HCT116 (cell line): ENCODE data around the gene NR6A1.

Experiments
- EZH2 ChIP-seq: fragments of 200-600 bp; sonication (generic); IDR thresholded peaks from 2 replicates; pipeline ENCODE4 v1.6.1; 2017; ENCODE audit warnings: antibody characterized with exemption, mixed run types
- POLR2A ChIP-seq: IDR thresholded peaks from 2 replicates; pipeline ENCODE4 v1.7.0; 2011; ENCODE audit warnings: borderline replicate concordance; ENCODE audit not compliant: insufficient read depth, insufficient read length; ENCODE audit errors: extremely low read depth
- POLR2AphosphoS5 ChIP-seq: IDR thresholded peaks from 2 replicates; pipeline ENCODE4 v1.6.1; 2011; ENCODE audit warnings: mild to moderate bottlenecking, low read depth, low read length, moderate library complexity
- YY1 ChIP-seq: IDR thresholded peaks from 2 replicates; pipeline ENCODE4 v1.6.1; 2011; ENCODE audit warnings: low read length, low read depth, moderate library complexity, mild to moderate bottlenecking; ENCODE audit not compliant: insufficient replicate concordance; ENCODE audit errors: extremely low read depth
- TF ChIP-seq, protein P1 (sequence below), 3 experiments: fragments of 200-600 bp in 1 of 3; sonication (generic) in 1 of 3; IDR thresholded peaks in 2 of 3; conservative IDR thresholded peaks in 1 of 3; 2 replicates each; pipeline ENCODE4 v1.5.1; 2012 to 2017; ENCODE audit warnings: low read depth in 2 of 3, low read length in 2 of 3, antibody characterized with exemption in 1 of 3, borderline replicate concordance in 1 of 3, control low read depth in 1 of 3, mild to moderate bottlenecking in 1 of 3, mixed read lengths in 1 of 3, mixed run types in 1 of 3, moderate library complexity in 1 of 3; ENCODE audit not compliant: insufficient read depth in 1 of 3
- TF ChIP-seq, protein P2 (sequence below): IDR thresholded peaks from 2 replicates; pipeline ENCODE4 v1.6.1; 2012

DNA sequence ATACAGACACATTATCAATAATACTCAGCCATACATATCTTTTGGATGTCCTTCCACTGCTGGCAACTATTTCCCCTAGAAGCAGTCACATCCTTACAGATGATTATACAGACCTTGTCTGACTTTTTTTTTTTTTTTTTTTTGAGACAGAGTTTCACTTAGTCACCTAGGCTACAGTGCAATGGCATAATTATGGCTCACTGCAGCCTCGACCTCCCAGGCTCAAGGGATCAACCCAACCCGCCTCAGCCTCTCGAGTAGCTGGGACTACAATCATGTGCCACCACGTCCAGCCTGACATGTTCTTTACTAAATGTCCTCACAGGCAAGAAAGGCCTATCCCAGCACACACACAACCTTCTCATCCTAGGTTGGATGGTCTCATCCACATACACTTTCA, 24.0 kb downstream of the NR6A1 start:
- TF ChIP-seq, protein P1, sequence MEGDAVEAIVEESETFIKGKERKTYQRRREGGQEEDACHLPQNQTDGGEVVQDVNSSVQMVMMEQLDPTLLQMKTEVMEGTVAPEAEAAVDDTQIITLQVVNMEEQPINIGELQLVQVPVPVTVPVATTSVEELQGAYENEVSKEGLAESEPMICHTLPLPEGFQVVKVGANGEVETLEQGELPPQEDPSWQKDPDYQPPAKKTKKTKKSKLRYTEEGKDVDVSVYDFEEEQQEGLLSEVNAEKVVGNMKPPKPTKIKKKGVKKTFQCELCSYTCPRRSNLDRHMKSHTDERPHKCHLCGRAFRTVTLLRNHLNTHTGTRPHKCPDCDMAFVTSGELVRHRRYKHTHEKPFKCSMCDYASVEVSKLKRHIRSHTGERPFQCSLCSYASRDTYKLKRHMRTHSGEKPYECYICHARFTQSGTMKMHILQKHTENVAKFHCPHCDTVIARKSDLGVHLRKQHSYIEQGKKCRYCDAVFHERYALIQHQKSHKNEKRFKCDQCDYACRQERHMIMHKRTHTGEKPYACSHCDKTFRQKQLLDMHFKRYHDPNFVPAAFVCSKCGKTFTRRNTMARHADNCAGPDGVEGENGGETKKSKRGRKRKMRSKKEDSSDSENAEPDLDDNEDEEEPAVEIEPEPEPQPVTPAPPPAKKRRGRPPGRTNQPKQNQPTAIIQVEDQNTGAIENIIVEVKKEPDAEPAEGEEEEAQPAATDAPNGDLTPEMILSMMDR (IDR thresholded peaks at IDR 0.05 in 2 of 3, conservative IDR thresholded peaks at IDR 0.05 in 1 of 3; ENCODE audit: borderline replicate concordance in 1 of 3, insufficient read depth in 1 of 3, low read depth in 2 of 3, low read length in 2 of 3), result no peak
- TF ChIP-seq, protein P2, sequence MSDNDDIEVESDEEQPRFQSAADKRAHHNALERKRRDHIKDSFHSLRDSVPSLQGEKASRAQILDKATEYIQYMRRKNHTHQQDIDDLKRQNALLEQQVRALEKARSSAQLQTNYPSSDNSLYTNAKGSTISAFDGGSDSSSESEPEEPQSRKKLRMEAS, result no peak
- TF ChIP-seq POLR2A, result no peak
- TF ChIP-seq POLR2AphosphoS5, result no peak
- no peak for TF ChIP-seq YY1
- no peak for TF ChIP-seq EZH2
